Upper lobe of left lung (tissue), 6 donors: ENCODE results near the gene CTSZ. TPM values are rescaled to one million over a fixed set of nuclear protein-coding genes. Genes with fewer than 3 reads are reported as not detected.
A peak's percentile ranks its signal among the peaks of the same experiment; 100 is the strongest.

Experiments
- ATAC-seq, 2 donors: fragments of 200-7000 bp; cut with Tn5 transposase; one replicate each; pipeline ENCODE4 v1.9.1; 2022; ENCODE audit warnings: mild to moderate bottlenecking in 2 of 2, moderate library complexity in 2 of 2; ENCODE audit not compliant: low FRiP score in 2 of 2
- DNase-seq, 2 donors: peaks; one replicate each; pipeline ENCODE4 v3.0.0-alpha.2; 2019 to 2020
- H3K27ac ChIP-seq, 4 donors: fragments of 200-600 bp; sonication (generic); one replicate each; pipeline ENCODE4 v1.5.1; 2016 to 2019
- H3K27me3 ChIP-seq, 4 donors: fragments of 200-600 bp; sonication (generic); one replicate each; pipeline ENCODE4 v1.5.1; 2017 to 2019
- H3K36me3 ChIP-seq, 4 donors: fragments of 200-600 bp; sonication (generic); one replicate each; pipeline ENCODE4 v1.5.1; 2016 to 2019
- H3K4me1 ChIP-seq, 4 donors: fragments of 200-600 bp; sonication (generic); one replicate each; pipeline ENCODE4 v1.5.1; 2018 to 2019
- H3K4me3 ChIP-seq, 4 donors: fragments of 200-600 bp; sonication (generic); one replicate each; pipeline ENCODE4 v1.5.1; 2017 to 2019; ENCODE audit warnings: mild to moderate bottlenecking in 2 of 4, moderate library complexity in 1 of 4
- H3K9me3 ChIP-seq, 4 donors: fragments of 200-600 bp; sonication (generic); one replicate each; pipeline ENCODE4 v1.5.1; 2018 to 2019
- CTCF ChIP-seq, 6 experiments: fragments of 450-650 bp in 4 of 6; fragments of 200-600 bp in 2 of 6; sonication (generic) in 2 of 6; IDR thresholded peaks; one replicate each; pipeline ENCODE4 v1.5.1; 2016 to 2019; ENCODE audit warnings: antibody characterized with exemption in 6 of 6
- EP300 ChIP-seq, 4 donors: sonication (generic); formaldehyde crosslinking; IDR thresholded peaks; one replicate each; pipeline ENCODE4 v1.5.1; 2017; ENCODE audit warnings: antibody characterized with exemption in 4 of 4, control low read depth in 2 of 4
- POLR2A ChIP-seq, 4 donors: fragments of 450-650 bp; IDR thresholded peaks; one replicate each; pipeline ENCODE4 v1.5.1; 2016 to 2017; ENCODE audit warnings: antibody characterized with exemption in 4 of 4, mild to moderate bottlenecking in 2 of 4
- POLR2AphosphoS5 ChIP-seq, 2 donors: sonication (generic); formaldehyde crosslinking; IDR thresholded peaks; one replicate each; pipeline ENCODE4 v1.5.1; 2017; ENCODE audit warnings: antibody characterized with exemption in 2 of 2
- WGBS, 2 donors: methylation state at CpG; one replicate each; pipeline ENCODE4 v1.1.5; 2017 to 2018; 5-methylcytosine and 5-hydroxymethylcytosine counted together
- total RNA-seq, 6 donors: library from RNA; depleted of rRNA in 4 of 6; stranded (reverse); fragments of >200 nt in 4 of 6; gene quantifications; one replicate each; pipeline versions ENCODE4 v1.1.0 to v1.2.1, GENCODE V29; 2016 to 2021
- donor health status: DM: no; HTN: no; CAD: no; lungs with moderate emphysema.
- donor health status: DM: no; HTN: yes; CAD: no; lungs with severe emphysema.

Gene CTSZ
- total RNA-seq, 6 donors from 2014 or later, result 196 to 503 (median 397) TPM

DNA sequence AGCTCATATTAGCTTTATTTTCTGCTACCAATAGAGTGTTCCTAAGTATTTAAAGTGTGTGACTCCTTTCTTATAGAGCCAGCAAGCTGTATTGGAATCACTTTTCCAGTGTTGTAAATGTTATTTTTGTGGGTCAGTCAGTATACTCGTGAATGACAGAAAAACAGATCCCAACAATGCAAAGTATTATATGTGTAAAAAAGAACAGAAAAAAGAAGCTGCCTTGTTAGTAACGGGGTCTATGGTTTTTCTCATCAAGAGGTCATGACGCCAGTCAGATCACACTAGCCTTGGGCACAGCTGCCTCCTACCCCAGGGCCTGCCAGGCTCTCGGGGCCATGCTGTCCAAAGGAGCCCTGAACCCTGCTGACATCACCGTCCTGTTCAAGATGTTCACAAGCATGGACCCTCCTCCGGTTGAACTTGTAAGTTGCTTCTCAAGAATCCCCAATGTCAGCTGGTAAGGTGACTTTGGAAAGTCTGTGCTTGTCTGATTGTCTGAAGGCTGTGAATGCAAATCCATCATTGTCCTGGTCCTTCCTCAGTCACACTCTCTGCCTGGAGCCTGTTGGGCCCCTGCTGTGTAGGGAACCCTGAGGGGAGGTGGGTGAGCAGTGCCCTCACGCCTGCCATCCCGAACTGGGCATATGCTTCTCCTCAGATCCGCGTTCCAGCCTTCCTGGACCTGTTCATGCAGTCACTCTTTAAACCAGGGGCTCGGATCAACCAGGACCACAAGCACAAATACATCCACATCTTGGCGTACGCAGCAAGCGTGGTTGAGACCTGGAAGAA lies 16.2 kb downstream of the CTSZ start:
- Histone ChIP-seq H3K4me3 (no peak overlapping the region), H3K36me3 (peaks cover 37 to 100% (median 82%) of the 10 kb centered on the region in 4 donors), H3K27ac (peak overlapping the region in 1 of 4 donors; percentile 13), H3K4me1 (no peaks in the 10 kb centered on the region), H3K27me3 (no peaks in the 10 kb centered on the region), H3K9me3 (no peaks in the 10 kb centered on the region)
- WGBS, 2 donors, result 94 to 95% methylated on average over 14 of the region's 14 CpGs
- ATAC-seq, result no peak
- TF ChIP-seq POLR2A (IDR thresholded peaks at IDR 0.05) (no peak), CTCF (IDR thresholded peaks at IDR 0.05) (no peak), EP300 (IDR thresholded peaks at IDR 0.05) (no peak), POLR2AphosphoS5 (IDR thresholded peaks at IDR 0.05) (no peak)
- DNase-seq, result peak in 1 of 2 donors; percentile 17

- Histone ChIP-seq H3K4me1 (peaks cover 0 to 10% (median 4%) of the 10 kb centered on the region in 4 donors), H3K27me3 (no peaks in the 10 kb centered on the region), H3K4me3 (no peak overlapping the region), H3K27ac (no peak overlapping the region), H3K9me3 (no peaks in the 10 kb centered on the region), H3K36me3 (peaks cover 36 to 86% (median 70%) of the 10 kb centered on the region in 4 donors)
- TF ChIP-seq EP300 (IDR thresholded peaks at IDR 0.05) (no peak), POLR2A (IDR thresholded peaks at IDR 0.05) (no peak)
- DNase-seq (peak in 1 of 2 donors; percentile 10), ATAC-seq (no peak)
- WGBS, 2 donors, result 88 to 89% methylated on average over 10 of the region's 10 CpGs
Observed at GRCh38 chr20:58989196-58989595, 17.9 kb downstream of the CTSZ start.

GRCh38 chr20:58988565-58988882 lies 18.5 kb downstream of the CTSZ start:
- ATAC-seq, result no peak
- no peaks in the 10 kb centered on the region for H3K27me3 ChIP-seq
- H3K4me3 ChIP-seq, result no peak overlapping the region
- H3K4me1 ChIP-seq, result peaks cover 7 to 17% (median 11%) of the 10 kb centered on the region in 4 donors
- 92 to 94% methylated on average over 6 of the region's 6 CpGs for WGBS, 2 donors
- no peaks in the 10 kb centered on the region for H3K9me3 ChIP-seq
- H3K27ac ChIP-seq, result no peak overlapping the region
- H3K36me3 ChIP-seq, result peaks cover 33 to 79% (median 63%) of the 10 kb centered on the region in 4 donors
- DNase-seq, result peak in 1 of 2 donors; percentile 1
- TF ChIP-seq CTCF (IDR thresholded peaks at IDR 0.05), result no peak
- no peak for TF ChIP-seq POLR2AphosphoS5 (IDR thresholded peaks at IDR 0.05)
- TF ChIP-seq POLR2A (IDR thresholded peaks at IDR 0.05), result no peak
- TF ChIP-seq EP300 (IDR thresholded peaks at IDR 0.05), result no peak

- ATAC-seq (no peak), DNase-seq (peak in 1 of 2 donors; percentile 13)
- Histone ChIP-seq H3K4me3 (no peak overlapping the region), H3K4me1 (peaks cover 10 to 21% (median 13%) of the 10 kb centered on the region in 4 donors), H3K27me3 (no peaks in the 10 kb centered on the region), H3K27ac (no peak overlapping the region), H3K36me3 (peaks cover 29 to 74% (median 58%) of the 10 kb centered on the region in 4 donors), H3K9me3 (no peaks in the 10 kb centered on the region)
- WGBS, 2 donors, result 91% methylated on average over 8 to 9 of the region's 9 CpGs
- TF ChIP-seq EP300 (IDR thresholded peaks at IDR 0.05), result no peak
- TF ChIP-seq POLR2A (IDR thresholded peaks at IDR 0.05), result no peak
- no peak for TF ChIP-seq POLR2AphosphoS5 (IDR thresholded peaks at IDR 0.05)
- no peak for TF ChIP-seq CTCF (IDR thresholded peaks at IDR 0.05)
Observed at GRCh38 chr20:58987790-58988564, 19.1 kb downstream of the CTSZ start.

- Histone ChIP-seq H3K27ac (no peak overlapping the region), H3K36me3 (peaks cover 27 to 64% (median 53%) of the 10 kb centered on the region in 4 donors), H3K27me3 (no peaks in the 10 kb centered on the region), H3K4me3 (no peak overlapping the region), H3K9me3 (no peaks in the 10 kb centered on the region), H3K4me1 (peaks cover 17 to 29% (median 20%) of the 10 kb centered on the region in 4 donors)
- ATAC-seq (no peak), DNase-seq (no peak)
- TF ChIP-seq POLR2A (IDR thresholded peaks at IDR 0.05) (no peak), CTCF (IDR thresholded peaks at IDR 0.05) (no peak)
- WGBS, 2 donors, result 87 to 93% methylated on average over 7 to 8 of the region's 8 CpGs
Observed at GRCh38 chr20:58986968-58987517, 20.0 kb downstream of the CTSZ start.
